ENCODE measurements around the gene NRK. TPM values are rescaled to one million over a fixed set of nuclear protein-coding genes. Genes with fewer than 3 reads are reported as not detected.

NRK gene
- polyA plus RNA-seq, 1 of the 3 experiments (the other 2 are of a cell fraction): not detected

GRCh38 chrX:105829011-105829410 lies 6.7 kb downstream of the NRK start (continued):
- no peak for TF ChIP-seq RXRA (IDR thresholded peaks at IDR 0.05; ENCODE audit: borderline replicate concordance, low read depth)

DNA sequence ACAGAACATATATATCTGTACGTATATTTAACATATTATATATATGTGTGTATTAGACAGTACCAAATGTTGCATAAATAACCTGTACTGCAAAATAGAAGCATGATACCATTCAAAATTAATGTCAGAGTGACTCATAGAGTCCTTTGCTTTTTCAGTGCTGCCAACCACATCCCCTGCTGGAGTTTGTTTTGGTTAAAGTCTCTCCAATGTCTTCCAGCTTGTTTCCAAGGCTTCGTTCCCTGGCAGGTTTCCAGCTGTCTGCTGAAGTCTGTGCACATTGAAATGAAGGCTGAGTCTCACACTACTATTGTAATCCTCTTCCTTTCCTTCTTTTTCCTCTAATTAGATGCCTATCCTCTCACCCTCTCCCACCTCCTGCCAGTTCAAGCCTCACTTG lies 14.9 kb downstream of the NRK start:
- H3K4me2 ChIP-seq: 0 out of 2 replicates have a peak overlapping the region, but pooled peaks have one; percentile 46
- ChIA-PET POLR2A (no interaction called here), CTCF (no interaction called here)
- H3K4me3 ChIP-seq (ENCODE audit: low read depth in 2 of 2, low read length in 1 of 2): no peak overlapping the region
- no peaks in the 10 kb centered on the region for H3K9me2 ChIP-seq
- H3K9me3 ChIP-seq: no peaks in the 10 kb centered on the region
- H3K79me2 ChIP-seq (ENCODE audit: insufficient read depth): no peaks in the 10 kb centered on the region
- no peaks in the 10 kb centered on the region; a peak in 1 of 4 replicates for H3K4me1 ChIP-seq (ENCODE audit: control insufficient read depth in 1 of 2, insufficient read depth in 2 of 2, low read depth in 1 of 2, low read length in 1 of 2)
- no peak overlapping the region for H2AFZ ChIP-seq (ENCODE audit: low read depth)
- no peak overlapping the region for H3K9ac ChIP-seq
- DNase-seq: no peak
- no peaks in the 10 kb centered on the region for H3K27me3 ChIP-seq (ENCODE audit: insufficient read depth)
- under 1% methylated on average over 2 of the region's 2 CpGs for WGBS (ENCODE audit: low lambda C conversion rate)
- no peaks in the 10 kb centered on the region for H4K20me1 ChIP-seq (ENCODE audit: insufficient read depth)
- TF ChIP-seq MXI1 (IDR thresholded peaks at IDR 0.05; ENCODE audit: low read depth, low read length) (no peak), SIN3A (IDR thresholded peaks at IDR 0.05; ENCODE audit: borderline replicate concordance, low read depth, low read length) (no peak), USF2 (IDR thresholded peaks at IDR 0.05; ENCODE audit: borderline replicate concordance, low read depth, low read length) (no peak), RFX5 (IDR thresholded peaks at IDR 0.05; ENCODE audit: low read length) (no peak), MEF2A (IDR thresholded peaks at IDR 0.05; ENCODE audit: borderline replicate concordance, low read depth) (no peak), POLR2AphosphoS5 (IDR thresholded peaks at IDR 0.05; ENCODE audit: low read depth, low read length) (no peak), SMC3 (IDR thresholded peaks at IDR 0.05; ENCODE audit: low read depth, low read length) (no peak), YY1 (IDR thresholded peaks at IDR 0.05; ENCODE audit: low read depth) (no peak), EP300 (IDR thresholded peaks at IDR 0.05; ENCODE audit: borderline replicate concordance in 1 of 2, low read depth in 1 of 2, low read length in 1 of 2) (no peak)
- TF ChIP-seq, protein P1, sequence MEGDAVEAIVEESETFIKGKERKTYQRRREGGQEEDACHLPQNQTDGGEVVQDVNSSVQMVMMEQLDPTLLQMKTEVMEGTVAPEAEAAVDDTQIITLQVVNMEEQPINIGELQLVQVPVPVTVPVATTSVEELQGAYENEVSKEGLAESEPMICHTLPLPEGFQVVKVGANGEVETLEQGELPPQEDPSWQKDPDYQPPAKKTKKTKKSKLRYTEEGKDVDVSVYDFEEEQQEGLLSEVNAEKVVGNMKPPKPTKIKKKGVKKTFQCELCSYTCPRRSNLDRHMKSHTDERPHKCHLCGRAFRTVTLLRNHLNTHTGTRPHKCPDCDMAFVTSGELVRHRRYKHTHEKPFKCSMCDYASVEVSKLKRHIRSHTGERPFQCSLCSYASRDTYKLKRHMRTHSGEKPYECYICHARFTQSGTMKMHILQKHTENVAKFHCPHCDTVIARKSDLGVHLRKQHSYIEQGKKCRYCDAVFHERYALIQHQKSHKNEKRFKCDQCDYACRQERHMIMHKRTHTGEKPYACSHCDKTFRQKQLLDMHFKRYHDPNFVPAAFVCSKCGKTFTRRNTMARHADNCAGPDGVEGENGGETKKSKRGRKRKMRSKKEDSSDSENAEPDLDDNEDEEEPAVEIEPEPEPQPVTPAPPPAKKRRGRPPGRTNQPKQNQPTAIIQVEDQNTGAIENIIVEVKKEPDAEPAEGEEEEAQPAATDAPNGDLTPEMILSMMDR (IDR thresholded peaks at IDR 0.05): no peak
- no peak overlapping the region for H3K27ac ChIP-seq (ENCODE audit: low read depth in 2 of 2, low read length in 1 of 2)
- H3F3A ChIP-seq (replicated peaks; ENCODE audit: insufficient read depth): peaks cover 2% of the 10 kb centered on the region
- H3K36me3 ChIP-seq (replicated peaks in 1 of 2; ENCODE audit: control insufficient read depth in 1 of 2, insufficient read depth in 2 of 2, low read length in 1 of 2): no peaks in the 10 kb centered on the region

DNA sequence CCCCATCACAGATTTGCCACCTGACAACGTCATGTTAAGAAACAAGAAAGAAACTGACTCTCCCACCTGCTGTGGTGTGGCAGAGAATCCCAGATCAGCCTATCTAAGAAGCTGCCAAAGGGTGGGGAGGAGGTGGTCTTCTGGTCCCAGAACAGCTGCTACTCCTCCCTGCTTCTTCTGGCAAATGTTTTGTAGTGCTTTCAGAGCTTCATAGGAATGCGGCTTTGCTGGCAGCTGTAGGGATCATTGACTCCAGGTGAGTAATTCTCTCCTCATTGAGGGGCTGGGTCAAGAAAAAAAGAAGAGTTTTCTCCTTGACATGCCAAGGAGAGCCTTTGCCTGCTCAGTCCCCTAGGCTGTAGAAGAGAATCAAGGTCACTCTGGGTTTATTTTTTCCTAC lies 23.3 kb downstream of the NRK start:
- H3K79me2 ChIP-seq (ENCODE audit: insufficient read depth): no peaks in the 10 kb centered on the region
- CTCF ChIA-PET: no interaction called here

More for the DNA sequence above, 23.3 kb downstream of the NRK start:
- H3K4me3 ChIP-seq (ENCODE audit: low read depth in 2 of 2, low read length in 1 of 2): no peak overlapping the region
- TF ChIP-seq EZH2phosphoT487 (IDR thresholded peaks at IDR 0.05; ENCODE audit: borderline replicate concordance, low read depth): no peak
- TF ChIP-seq YY1 (IDR thresholded peaks at IDR 0.05; ENCODE audit: low read depth): no peak
- TF ChIP-seq TAF1 (IDR thresholded peaks at IDR 0.05; ENCODE audit: borderline replicate concordance, low read depth, low read length): no peak
- no peak for TF ChIP-seq RXRA (IDR thresholded peaks at IDR 0.05; ENCODE audit: borderline replicate concordance, low read depth)
- no peak for TF ChIP-seq TCF12 (IDR thresholded peaks at IDR 0.05)
- TF ChIP-seq FOXJ3 (CRISPR knock-in tag; IDR thresholded peaks at IDR 0.05): no peak
- no peak for TF ChIP-seq POLR2AphosphoS5 (IDR thresholded peaks at IDR 0.05; ENCODE audit: low read depth, low read length)
- TF ChIP-seq, protein P2, sequence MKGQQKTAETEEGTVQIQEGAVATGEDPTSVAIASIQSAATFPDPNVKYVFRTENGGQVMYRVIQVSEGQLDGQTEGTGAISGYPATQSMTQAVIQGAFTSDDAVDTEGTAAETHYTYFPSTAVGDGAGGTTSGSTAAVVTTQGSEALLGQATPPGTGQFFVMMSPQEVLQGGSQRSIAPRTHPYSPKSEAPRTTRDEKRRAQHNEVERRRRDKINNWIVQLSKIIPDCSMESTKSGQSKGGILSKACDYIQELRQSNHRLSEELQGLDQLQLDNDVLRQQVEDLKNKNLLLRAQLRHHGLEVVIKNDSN (IDR thresholded peaks at IDR 0.05; ENCODE audit: borderline replicate concordance, low read depth): no peak
- TF ChIP-seq MXI1 (IDR thresholded peaks at IDR 0.05; ENCODE audit: low read depth, low read length): no peak
- no peak for TF ChIP-seq IRF3 (IDR thresholded peaks at IDR 0.05; ENCODE audit: low read depth, low read length)
- no peak for TF ChIP-seq RCOR1 (IDR thresholded peaks at IDR 0.05; ENCODE audit: low read length)
- TF ChIP-seq FOXM1 (IDR thresholded peaks at IDR 0.05; ENCODE audit: low read depth): no peak
- TF ChIP-seq GATA2 (CRISPR knock-in tag; IDR thresholded peaks at IDR 0.05): no peak
- TF ChIP-seq MEF2A (IDR thresholded peaks at IDR 0.05; ENCODE audit: borderline replicate concordance, low read depth): no peak
- TF ChIP-seq EP300 (IDR thresholded peaks at IDR 0.05; ENCODE audit: borderline replicate concordance in 1 of 2, low read depth in 1 of 2, low read length in 1 of 2): no peak
- TF ChIP-seq USF2 (IDR thresholded peaks at IDR 0.05; ENCODE audit: borderline replicate concordance, low read depth, low read length): no peak
- 6% methylated on average over 2 of the region's 2 CpGs for WGBS (ENCODE audit: low lambda C conversion rate)
- no peak overlapping the region for H3K4me2 ChIP-seq
- no peaks in the 10 kb centered on the region for H3K9me3 ChIP-seq
- no peaks in the 10 kb centered on the region for H3F3A ChIP-seq (replicated peaks; ENCODE audit: insufficient read depth)
- H3K27me3 ChIP-seq (ENCODE audit: insufficient read depth): peaks cover 5% of the 10 kb centered on the region; the same call in 1 of the 2 replicates
- H3K36me3 ChIP-seq (replicated peaks in 1 of 2; ENCODE audit: control insufficient read depth in 1 of 2, insufficient read depth in 2 of 2, low read length in 1 of 2): no peaks in the 10 kb centered on the region
- no peak overlapping the region for H3K9ac ChIP-seq
- no peak overlapping the region for H3K27ac ChIP-seq (ENCODE audit: low read depth in 2 of 2, low read length in 1 of 2)
- DNase-seq: no peak
- no peaks in the 10 kb centered on the region for H4K20me1 ChIP-seq (ENCODE audit: insufficient read depth)
- no peaks in the 10 kb centered on the region for H3K9me2 ChIP-seq
- POLR2A ChIA-PET: no interaction called here
- H3K4me1 ChIP-seq (ENCODE audit: control insufficient read depth in 1 of 2, insufficient read depth in 2 of 2, low read depth in 1 of 2, low read length in 1 of 2): no peaks in the 10 kb centered on the region
- no peak overlapping the region for H2AFZ ChIP-seq (ENCODE audit: low read depth)

All from SK-N-SH (cell line).